Measurements from ENCODE around the gene MTOR. TPM values are rescaled to one million over a fixed set of nuclear protein-coding genes. Genes with fewer than 3 reads are reported as not detected.
"Not testable (repeated sequence)": the region's sequence is repeated elsewhere in the genome, so short reads cannot be mapped to it uniquely, and the experiment has no call there.

MTOR gene
- polyA plus RNA-seq, 4 donors, result 11.3 to 22.9 (median 17.7) TPM

GRCh38 chr1:11298390-11299224 is 36.3 kb upstream of the MTOR start:
- FAIRE-seq (no peak), DNase-seq (no peak)
- no peaks in the 10 kb centered on the region for H3K9me3 ChIP-seq (ENCODE audit: control insufficient read depth in 2 of 2, insufficient read depth in 1 of 2, low read depth in 1 of 2, low read length in 1 of 2)

GRCh38 chr1:11297774-11298173 is 35.4 kb upstream of the MTOR start:
- not testable (repeated sequence) for H3K9me3 ChIP-seq (ENCODE audit: control insufficient read depth in 2 of 2, insufficient read depth in 1 of 2, low read depth in 1 of 2, low read length in 1 of 2); H3K4me3 ChIP-seq (ENCODE audit: low read depth in 1 of 3, low read length in 3 of 3); FAIRE-seq; H3K4me1 ChIP-seq (ENCODE audit: control insufficient read depth in 3 of 3, insufficient read depth in 2 of 3, low read depth in 1 of 3, low read length in 2 of 3); H3K27me3 ChIP-seq (ENCODE audit: control insufficient read depth in 3 of 3, insufficient read depth in 3 of 3, low read length in 3 of 3); H3K27ac ChIP-seq (ENCODE audit: low read depth in 1 of 3, low read length in 2 of 3); DNase-seq
- H3K36me3 ChIP-seq (ENCODE audit: control insufficient read depth in 3 of 3, insufficient read depth in 2 of 3, low read depth in 1 of 3, low read length in 3 of 3), result peaks cover 0 to 20% (median 0%) of the 10 kb centered on the region in 3 donors
- WGBS, 3 donors, result 95 to 98% (median 98%) methylated on average over 5 of the region's 5 CpGs

More at GRCh38 chr1:11298390-11299224, 36.3 kb upstream of the MTOR start:
- 85 to 95% (median 88%) methylated on average over 12 of the region's 12 CpGs for WGBS, 3 donors
- Histone ChIP-seq H3K36me3 (ENCODE audit: control insufficient read depth in 3 of 3, insufficient read depth in 2 of 3, low read depth in 1 of 3, low read length in 3 of 3) (peaks cover 0 to 19% (median 0%) of the 10 kb centered on the region in 3 donors), H3K4me1 (ENCODE audit: control insufficient read depth in 3 of 3, insufficient read depth in 2 of 3, low read depth in 1 of 3, low read length in 2 of 3) (no peaks in the 10 kb centered on the region), H3K27me3 (ENCODE audit: control insufficient read depth in 3 of 3, insufficient read depth in 3 of 3, low read length in 3 of 3) (no peaks in the 10 kb centered on the region), H3K27ac (ENCODE audit: low read depth in 1 of 3, low read length in 2 of 3) (no peak overlapping the region), H3K4me3 (ENCODE audit: low read depth in 1 of 3, low read length in 3 of 3) (no peak overlapping the region)

GRCh38 chr1:11295905-11296304 is 33.6 kb upstream of the MTOR start:
- DNase-seq, result no peak
- H3K9me3 ChIP-seq (ENCODE audit: control insufficient read depth in 2 of 2, insufficient read depth in 1 of 2, low read depth in 1 of 2, low read length in 1 of 2), result no peaks in the 10 kb centered on the region
- FAIRE-seq, result no peak
- H3K4me3 ChIP-seq (ENCODE audit: low read depth in 1 of 3, low read length in 3 of 3), result no peak overlapping the region
- 96 to 100% (median 98%) methylated on average over 2 of the region's 2 CpGs for WGBS, 3 donors
- H3K27ac ChIP-seq (ENCODE audit: low read depth in 1 of 3, low read length in 2 of 3), result no peak overlapping the region
- H3K4me1 ChIP-seq (ENCODE audit: control insufficient read depth in 3 of 3, insufficient read depth in 2 of 3, low read depth in 1 of 3, low read length in 2 of 3), result no peaks in the 10 kb centered on the region
- H3K27me3 ChIP-seq (ENCODE audit: control insufficient read depth in 3 of 3, insufficient read depth in 3 of 3, low read length in 3 of 3), result no peaks in the 10 kb centered on the region
- H3K36me3 ChIP-seq (ENCODE audit: control insufficient read depth in 3 of 3, insufficient read depth in 2 of 3, low read depth in 1 of 3, low read length in 3 of 3), result peaks cover 0 to 26% (median 0%) of the 10 kb centered on the region in 3 donors

GRCh38 chr1:11294951-11295350 is 32.6 kb upstream of the MTOR start:
- 68 to 80% (median 69%) methylated on average over 8 of the region's 8 CpGs for WGBS, 3 donors
- H3K9me3 ChIP-seq (ENCODE audit: control insufficient read depth in 2 of 2, insufficient read depth in 1 of 2, low read depth in 1 of 2, low read length in 1 of 2), result no peaks in the 10 kb centered on the region
- DNase-seq, result no peak
- H3K36me3 ChIP-seq (ENCODE audit: control insufficient read depth in 3 of 3, insufficient read depth in 2 of 3, low read depth in 1 of 3, low read length in 3 of 3), result peaks cover 0 to 32% (median 0%) of the 10 kb centered on the region in 3 donors
- no peak for FAIRE-seq
- H3K27ac ChIP-seq (ENCODE audit: low read depth in 1 of 3, low read length in 2 of 3), result no peak overlapping the region
- H3K27me3 ChIP-seq (ENCODE audit: control insufficient read depth in 3 of 3, insufficient read depth in 3 of 3, low read length in 3 of 3), result no peaks in the 10 kb centered on the region
- no peaks in the 10 kb centered on the region for H3K4me1 ChIP-seq (ENCODE audit: control insufficient read depth in 3 of 3, insufficient read depth in 2 of 3, low read depth in 1 of 3, low read length in 2 of 3)
- no peak overlapping the region for H3K4me3 ChIP-seq (ENCODE audit: low read depth in 1 of 3, low read length in 3 of 3)

GRCh38 chr1:11293856-11294255 is 31.5 kb upstream of the MTOR start:
- DNase-seq (no peak), FAIRE-seq (no peak)
- no peaks in the 10 kb centered on the region for H3K27me3 ChIP-seq (ENCODE audit: control insufficient read depth in 3 of 3, insufficient read depth in 3 of 3, low read length in 3 of 3)
- H3K4me3 ChIP-seq (ENCODE audit: low read depth in 1 of 3, low read length in 3 of 3), result no peak overlapping the region
- peaks cover 0 to 36% (median 0%) of the 10 kb centered on the region in 3 donors for H3K36me3 ChIP-seq (ENCODE audit: control insufficient read depth in 3 of 3, insufficient read depth in 2 of 3, low read depth in 1 of 3, low read length in 3 of 3)
- H3K27ac ChIP-seq (ENCODE audit: low read depth in 1 of 3, low read length in 2 of 3), result no peak overlapping the region
- H3K9me3 ChIP-seq (ENCODE audit: control insufficient read depth in 2 of 2, insufficient read depth in 1 of 2, low read depth in 1 of 2, low read length in 1 of 2), result no peaks in the 10 kb centered on the region
- WGBS, 3 donors, result 82 to 87% (median 87%) methylated on average over 6 of the region's 6 CpGs
- no peaks in the 10 kb centered on the region for H3K4me1 ChIP-seq (ENCODE audit: control insufficient read depth in 3 of 3, insufficient read depth in 2 of 3, low read depth in 1 of 3, low read length in 2 of 3)

- H3K27ac ChIP-seq (ENCODE audit: low read depth in 1 of 3, low read length in 2 of 3), result no peak overlapping the region
- no peaks in the 10 kb centered on the region for H3K27me3 ChIP-seq (ENCODE audit: control insufficient read depth in 3 of 3, insufficient read depth in 3 of 3, low read length in 3 of 3)
- 84 to 94% (median 92%) methylated on average over 2 of the region's 2 CpGs for WGBS, 3 donors
- no peak overlapping the region for H3K4me3 ChIP-seq (ENCODE audit: low read depth in 1 of 3, low read length in 3 of 3)
- FAIRE-seq (no peak), DNase-seq (no peak)
- H3K4me1 ChIP-seq (ENCODE audit: control insufficient read depth in 3 of 3, insufficient read depth in 2 of 3, low read depth in 1 of 3, low read length in 2 of 3), result no peaks in the 10 kb centered on the region
- peaks cover 0 to 49% (median 0%) of the 10 kb centered on the region in 3 donors for H3K36me3 ChIP-seq (ENCODE audit: control insufficient read depth in 3 of 3, insufficient read depth in 2 of 3, low read depth in 1 of 3, low read length in 3 of 3)
- H3K9me3 ChIP-seq (ENCODE audit: control insufficient read depth in 2 of 2, insufficient read depth in 1 of 2, low read depth in 1 of 2, low read length in 1 of 2), result no peaks in the 10 kb centered on the region
These were observed 28.7 kb upstream of the MTOR start for GRCh38 chr1:11291049-11291448.

GRCh38 chr1:11289064-11289463 is 26.7 kb upstream of the MTOR start:
- H3K9me3 ChIP-seq (ENCODE audit: control insufficient read depth in 2 of 2, insufficient read depth in 1 of 2, low read depth in 1 of 2, low read length in 1 of 2), result no peaks in the 10 kb centered on the region
- no peaks in the 10 kb centered on the region for H3K4me1 ChIP-seq (ENCODE audit: control insufficient read depth in 3 of 3, insufficient read depth in 2 of 3, low read depth in 1 of 3, low read length in 2 of 3)
- peaks cover 0 to 42% (median 0%) of the 10 kb centered on the region in 3 donors for H3K36me3 ChIP-seq (ENCODE audit: control insufficient read depth in 3 of 3, insufficient read depth in 2 of 3, low read depth in 1 of 3, low read length in 3 of 3)
- peak in 1 of 2 donors; percentile 35 for DNase-seq
- H3K27ac ChIP-seq (ENCODE audit: low read depth in 1 of 3, low read length in 2 of 3), result no peak overlapping the region
- whole genome bisulfite sequencing, 3 donors, result 27 to 67% (median 49%) methylated on average over 5 of the region's 5 CpGs
- FAIRE-seq, result no peak
- no peaks in the 10 kb centered on the region for H3K27me3 ChIP-seq (ENCODE audit: control insufficient read depth in 3 of 3, insufficient read depth in 3 of 3, low read length in 3 of 3)
- no peak overlapping the region for H3K4me3 ChIP-seq (ENCODE audit: low read depth in 1 of 3, low read length in 3 of 3)

GRCh38 chr1:11286735-11287410 is 24.5 kb upstream of the MTOR start:
- H3K27ac ChIP-seq (ENCODE audit: low read depth in 1 of 3, low read length in 2 of 3), result no peak overlapping the region
- peaks cover 0 to 46% (median 3%) of the 10 kb centered on the region in 3 donors for H3K36me3 ChIP-seq (ENCODE audit: control insufficient read depth in 3 of 3, insufficient read depth in 2 of 3, low read depth in 1 of 3, low read length in 3 of 3)
- WGBS, 3 donors, result 88 to 96% (median 95%) methylated on average over 3 of the region's 3 CpGs
- FAIRE-seq (no peak), DNase-seq (no peak)
- no peaks in the 10 kb centered on the region for H3K27me3 ChIP-seq (ENCODE audit: control insufficient read depth in 3 of 3, insufficient read depth in 3 of 3, low read length in 3 of 3)
- no peak overlapping the region for H3K4me3 ChIP-seq (ENCODE audit: low read depth in 1 of 3, low read length in 3 of 3)
- H3K4me1 ChIP-seq (ENCODE audit: control insufficient read depth in 3 of 3, insufficient read depth in 2 of 3, low read depth in 1 of 3, low read length in 2 of 3), result no peaks in the 10 kb centered on the region
- no peaks in the 10 kb centered on the region for H3K9me3 ChIP-seq (ENCODE audit: control insufficient read depth in 2 of 2, insufficient read depth in 1 of 2, low read depth in 1 of 2, low read length in 1 of 2)

Data from small intestine (tissue), 7 donors.